ENCODE results near the gene ME1. TPM values are rescaled to one million over a fixed set of nuclear protein-coding genes. Genes with fewer than 3 reads are reported as not detected.

ME1 gene
- total and polyA plus RNA-seq, 2 of the 13 experiments (the other 11 are each of a cell fraction or from before 2014, with no cell fraction given), result not detected

GRCh38 chr6:83303426-83303825 lies 127.4 kb downstream of the ME1 start:
- in situ Hi-C loops (cut with HindIII; ENCODE audit: extremely low pct_ligation_motif_present, low pct_unique_long_range_greater_than_20kb), result no loop called here
- POLR2A ChIA-PET, result no interaction called here
- intact Hi-C loops (cut with micrococcal nuclease; ENCODE audit: unreplicated experiment), result no loop called here

GRCh38 chr6:83294676-83295075 lies 136.2 kb downstream of the ME1 start:
- no peak overlapping the region for H3K4me3 ChIP-seq (replicated peaks in 1 of 3; ENCODE audit: insufficient read depth in 1 of 3, low read depth in 2 of 3, low read length in 3 of 3)
- H3K9ac ChIP-seq (ENCODE audit: insufficient read depth, low read depth, low read length), result no peak overlapping the region
- H3K9me3 ChIP-seq (ENCODE audit: low read length), result no peaks in the 10 kb centered on the region
- FAIRE-seq (no peak), ATAC-seq (no peak), DNase-seq (ENCODE audit: low spot score) (no peak)
- no peaks in the 10 kb centered on the region for H3K36me3 ChIP-seq (replicated peaks in 1 of 2; ENCODE audit: control insufficient read depth in 1 of 2, insufficient read depth in 2 of 2, low read length in 2 of 2)
- WGBS (ENCODE audit: low lambda C conversion rate), result 9% methylated on average over 5 of the region's 6 CpGs
- no peaks in the 10 kb centered on the region for H3K4me1 ChIP-seq (ENCODE audit: insufficient read depth, low read length)
- no peak overlapping the region for H3K27ac ChIP-seq (ENCODE audit: extremely low read length, insufficient read depth, low read length)
- ChIA-PET CTCF (ENCODE audit: low intra/inter-chr PET ratio, low total read pairs) (no interaction called here), POLR2A (no interaction called here)
- in situ Hi-C loops (cut with HindIII; ENCODE audit: extremely low pct_ligation_motif_present, low pct_unique_long_range_greater_than_20kb), result no loop called here
- intact Hi-C loops (cut with micrococcal nuclease; ENCODE audit: unreplicated experiment), result no loop called here
- no peak overlapping the region for H3K4me2 ChIP-seq (ENCODE audit: low read depth, low read length)
- BruUV-seq (replicated peaks), result no TSS peak
- no peak overlapping the region for H2AFZ ChIP-seq (ENCODE audit: low read length)
- H3K79me2 ChIP-seq (ENCODE audit: insufficient read depth, low read length), result no peaks in the 10 kb centered on the region
- no peaks in the 10 kb centered on the region; a peak in 1 of 5 replicates for H3K27me3 ChIP-seq (ENCODE audit: control insufficient read depth in 1 of 2, insufficient read depth in 2 of 2, low read length in 2 of 2)
- no peaks in the 10 kb centered on the region for H4K20me1 ChIP-seq (ENCODE audit: insufficient read depth, low read length)
- TF ChIP-seq SIN3B (IDR thresholded peaks at IDR 0.05; ENCODE audit: low read length) (no peak), SRY (CRISPR knock-in tag; IDR thresholded peaks at IDR 0.05) (no peak), GPBP1L1 (CRISPR knock-in tag; IDR thresholded peaks at IDR 0.05) (no peak), ZBTB39 (CRISPR knock-in tag; IDR thresholded peaks at IDR 0.05) (no peak)

More at GRCh38 chr6:83303426-83303825, 127.4 kb downstream of the ME1 start:
- H4K20me1 ChIP-seq (ENCODE audit: insufficient read depth, low read length), result no peaks in the 10 kb centered on the region
- 3% methylated on average over 1 of the region's 1 CpG for WGBS (ENCODE audit: low lambda C conversion rate)
- no peaks in the 10 kb centered on the region for H3K4me1 ChIP-seq (ENCODE audit: insufficient read depth, low read length)
- H3K9ac ChIP-seq (ENCODE audit: insufficient read depth, low read depth, low read length), result no peak overlapping the region
- ATAC-seq (no peak), FAIRE-seq (no peak), DNase-seq (ENCODE audit: low spot score) (no peak)
- H2AFZ ChIP-seq (ENCODE audit: low read length), result no peak overlapping the region
- no peaks in the 10 kb centered on the region for H3K9me3 ChIP-seq (ENCODE audit: low read length)
- no peak for TF ChIP-seq SP140L (CRISPR knock-in tag; IDR thresholded peaks at IDR 0.05; ENCODE audit: borderline replicate concordance)
- no peak for TF ChIP-seq SKI (IDR thresholded peaks at IDR 0.05; ENCODE audit: partially characterized antibody)
- TF ChIP-seq, protein P1, sequence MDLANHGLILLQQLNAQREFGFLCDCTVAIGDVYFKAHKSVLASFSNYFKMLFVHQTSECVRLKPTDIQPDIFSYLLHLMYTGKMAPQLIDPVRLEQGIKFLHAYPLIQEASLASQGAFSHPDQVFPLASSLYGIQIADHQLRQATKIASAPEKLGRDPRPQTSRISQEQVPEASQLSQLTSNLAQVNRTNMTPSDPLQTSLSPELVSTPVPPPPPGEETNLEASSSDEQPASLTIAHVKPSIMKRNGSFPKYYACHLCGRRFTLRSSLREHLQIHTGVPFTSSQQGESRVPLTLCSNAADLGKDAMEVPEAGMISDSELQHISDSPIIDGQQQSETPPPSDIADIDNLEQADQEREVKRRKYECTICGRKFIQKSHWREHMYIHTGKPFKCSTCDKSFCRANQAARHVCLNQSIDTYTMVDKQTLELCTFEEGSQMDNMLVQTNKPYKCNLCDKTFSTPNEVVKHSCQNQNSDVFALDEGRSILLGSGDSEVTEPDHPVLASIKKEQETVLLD (CRISPR knock-in tag; IDR thresholded peaks at IDR 0.05; ENCODE audit: low read depth), result no peak
- TF ChIP-seq SAP130 (CRISPR knock-in tag; IDR thresholded peaks at IDR 0.05; ENCODE audit: low read depth), result no peak
- TF ChIP-seq ZNF256 (CRISPR knock-in tag; conservative IDR thresholded peaks at IDR 0.05), result no peak
- no peak for TF ChIP-seq SMARCC2 (IDR thresholded peaks at IDR 0.05)
- no peak for TF ChIP-seq TGIF2 (CRISPR knock-in tag; IDR thresholded peaks at IDR 0.05)
- no peak for TF ChIP-seq ZMAT3 (CRISPR knock-in tag; conservative IDR thresholded peaks at IDR 0.05)
- TF ChIP-seq NONO (IDR thresholded peaks at IDR 0.05), result no peak
- TF ChIP-seq NONO (CRISPR knock-in tag; conservative IDR thresholded peaks at IDR 0.05), result no peak
- no peak for TF ChIP-seq HES4 (CRISPR knock-in tag; IDR thresholded peaks at IDR 0.05; ENCODE audit: borderline replicate concordance)
- TF ChIP-seq ZSCAN25 (CRISPR knock-in tag; IDR thresholded peaks at IDR 0.05), result no peak
- no peak for TF ChIP-seq ZNF850 (CRISPR knock-in tag; conservative IDR thresholded peaks at IDR 0.05)
- H3K36me3 ChIP-seq (replicated peaks in 1 of 2; ENCODE audit: control insufficient read depth in 1 of 2, insufficient read depth in 2 of 2, low read length in 2 of 2), result no peaks in the 10 kb centered on the region
- H3K4me3 ChIP-seq (replicated peaks in 1 of 3; ENCODE audit: insufficient read depth in 1 of 3, low read depth in 2 of 3, low read length in 3 of 3), result no peak overlapping the region
- no peaks in the 10 kb centered on the region for H3K27me3 ChIP-seq (ENCODE audit: control insufficient read depth in 1 of 2, insufficient read depth in 2 of 2, low read length in 2 of 2)
- no peak overlapping the region for H3K4me2 ChIP-seq (ENCODE audit: low read depth, low read length)
- H3K79me2 ChIP-seq (ENCODE audit: insufficient read depth, low read length), result no peaks in the 10 kb centered on the region
- CTCF ChIA-PET (ENCODE audit: low intra/inter-chr PET ratio, low total read pairs), result no interaction called here
- no peak overlapping the region for H3K27ac ChIP-seq (ENCODE audit: extremely low read length, insufficient read depth, low read length)
- BruUV-seq (replicated peaks), result no TSS peak
